H1 (cell line): Measurements from ENCODE around the gene TNS1. TPM values are rescaled to one million over a fixed set of nuclear protein-coding genes. Genes with fewer than 3 reads are reported as not detected.

ENCODE experiments used
- CTCF ChIA-PET: fragments of 300-600 bp; sonication (Branson Sonifier 250); formaldehyde crosslinking; loops from one replicate; lab custom pipeline; 2021; ENCODE audit not compliant: partially characterized antibody; lab: Charles Lee
- POLR2A ChIA-PET: fragments of 300-600 bp; sonication (Branson Sonifier 250); formaldehyde crosslinking; loops from one replicate; lab custom pipeline; 2021; ENCODE audit warnings: inconsistent platforms; ENCODE audit not compliant: partially characterized antibody; lab: Charles Lee
- DNase-seq, 2 experiments: peaks; one replicate each; pipeline versions ENCODE4 v3.0.0 to v3.0.0-alpha.2; 2010 to 2022; ENCODE audit warnings: low spot score in 2 of 2, low read depth in 1 of 2, mixed read lengths in 1 of 2
- FAIRE-seq: peaks from 2 replicates; lab custom pipeline; 2011; peaks lifted over from hg19 to GRCh38; lab: Jason Lieb, UNC
- H2AFZ ChIP-seq: 2 replicates; pipeline ENCODE4 v1.8.1; 2012; ENCODE audit warnings: low read length, inconsistent platforms
- H2AK5ac ChIP-seq: 2 replicates; pipeline ENCODE4 v1.6.1; 2013; ENCODE audit warnings: low read depth, low read length
- H2BK120ac ChIP-seq: replicated peaks from 2 replicates; pipeline ENCODE3; 2013; ENCODE audit warnings: low read depth, low read length, inconsistent platforms
- H2BK12ac ChIP-seq: 2 replicates; pipeline ENCODE4 v1.6.1; 2013; ENCODE audit warnings: low read depth, low read length
- H2BK15ac ChIP-seq: 2 replicates; pipeline ENCODE4 v1.6.1; 2013; ENCODE audit warnings: low read length
- H2BK20ac ChIP-seq: 2 replicates; pipeline ENCODE4 v1.6.1; 2013; ENCODE audit warnings: low read length
- H2BK5ac ChIP-seq: 2 replicates; pipeline ENCODE4 v1.6.1; 2013; ENCODE audit warnings: low read depth, low read length
- H3K14ac ChIP-seq: 2 replicates; pipeline ENCODE4 v1.6.1; 2013; ENCODE audit warnings: inconsistent platforms; ENCODE audit not compliant: insufficient read length
- H3K18ac ChIP-seq: 2 replicates; pipeline ENCODE4 v1.6.1; 2013; ENCODE audit warnings: low read length; ENCODE audit errors: extremely low read depth
- H3K23ac ChIP-seq: 2 replicates; pipeline ENCODE4 v1.6.1; 2013; ENCODE audit warnings: inconsistent platforms; ENCODE audit not compliant: insufficient read length
- H3K23me2 ChIP-seq: 2 replicates; pipeline ENCODE4 v1.6.1; 2013; ENCODE audit warnings: low read depth, low read length
- H3K27ac ChIP-seq: 2 replicates; pipeline ENCODE4 v1.6.1; 2011; ENCODE audit warnings: low read depth, low read length, inconsistent platforms
- H3K27me3 ChIP-seq, 4 experiments: replicated peaks in 1 of 4; 1 replicate in 1 of 4; 2 replicates in 3 of 4; pipeline versions ENCODE4 v1.6.1 to v1.8.1; 2011 to 2013; ENCODE audit warnings: low read length in 3 of 4, mild to moderate bottlenecking in 3 of 4, inconsistent platforms in 2 of 4, mixed read lengths in 2 of 4, moderate library complexity in 1 of 4; ENCODE audit not compliant: control insufficient read depth in 3 of 4, insufficient read depth in 3 of 4; ENCODE audit errors: extremely low read depth in 1 of 4
- H3K36me3 ChIP-seq, 4 experiments: 2 replicates each; pipeline versions ENCODE4 v1.6.1 to v1.8.1; 2011 to 2013; ENCODE audit warnings: mild to moderate bottlenecking in 4 of 4, low read length in 3 of 4, moderate library complexity in 2 of 4, control low read depth in 1 of 4, inconsistent platforms in 1 of 4; ENCODE audit not compliant: insufficient read depth in 4 of 4, control insufficient read depth in 2 of 4
- H3K4ac ChIP-seq: replicated peaks from 2 replicates; pipeline ENCODE3; 2013; ENCODE audit warnings: low read length, low read depth, mixed read lengths, inconsistent platforms; ENCODE audit not compliant: insufficient read length
- H3K4me1 ChIP-seq, 4 experiments: replicated peaks in 1 of 4; 1 replicate in 1 of 4; 2 replicates in 3 of 4; pipeline versions ENCODE4 v1.6.1 to v1.8.1; 2011 to 2013; ENCODE audit warnings: low read length in 3 of 4, inconsistent platforms in 2 of 4, mixed read lengths in 1 of 4; ENCODE audit not compliant: insufficient read depth in 4 of 4, control insufficient read depth in 3 of 4
- H3K4me2 ChIP-seq, 2 experiments: 2 replicates each; pipeline versions ENCODE4 v1.6.1 to v1.8.1; 2011 to 2013; ENCODE audit warnings: low read depth in 2 of 2, low read length in 2 of 2, control low read depth in 1 of 2, inconsistent platforms in 1 of 2, mild to moderate bottlenecking in 1 of 2; ENCODE audit not compliant: insufficient read depth in 1 of 2
- H3K4me3 ChIP-seq, 4 experiments: fragments of 200-600, 300-600 bp in 1 of 4; sonication (generic), shearing (Covaris generic), sonication (Bioruptor Twin) in 1 of 4; 2 replicates each; pipeline versions ENCODE4 v1.5.1 to v1.8.1; 2011 to 2016; ENCODE audit warnings: low read length in 4 of 4, low read depth in 3 of 4, control low read depth in 2 of 4, inconsistent platforms in 2 of 4, mild to moderate bottlenecking in 2 of 4, mixed read lengths in 1 of 4, moderate library complexity in 1 of 4; ENCODE audit not compliant: insufficient read depth in 2 of 4; ENCODE audit errors: extremely low read depth in 1 of 4
- H3K56ac ChIP-seq: replicated peaks from 2 replicates; pipeline ENCODE3; 2013; ENCODE audit warnings: low read depth, mild to moderate bottlenecking, mixed read lengths, low read length, inconsistent platforms; ENCODE audit not compliant: insufficient read length
- H3K79me1 ChIP-seq: 2 replicates; pipeline ENCODE4 v1.6.1; 2013; ENCODE audit warnings: low read depth, low read length, control low read depth
- H3K79me2 ChIP-seq, 2 experiments: 2 replicates each; pipeline versions ENCODE4 v1.6.1 to v1.8.1; 2012 to 2013; ENCODE audit warnings: low read length in 2 of 2, mild to moderate bottlenecking in 2 of 2, inconsistent platforms in 1 of 2; ENCODE audit not compliant: insufficient read depth in 2 of 2, control insufficient read depth in 1 of 2
- H3K9ac ChIP-seq, 4 experiments: replicated peaks in 1 of 4; 1 replicate in 1 of 4; 2 replicates in 3 of 4; pipeline versions ENCODE4 v1.6.1 to v1.8.1; 2011 to 2013; ENCODE audit warnings: low read depth in 3 of 4, low read length in 3 of 4, control low read depth in 2 of 4, mild to moderate bottlenecking in 2 of 4, moderate library complexity in 2 of 4, inconsistent platforms in 1 of 4; ENCODE audit errors: extremely low read depth in 1 of 4
- H3K9me3 ChIP-seq, 2 experiments: 2 replicates each; pipeline versions ENCODE4 v1.6.1 to v1.8.1; 2012 to 2013; ENCODE audit warnings: mild to moderate bottlenecking in 2 of 2, moderate library complexity in 2 of 2, control low read depth in 1 of 2, inconsistent platforms in 1 of 2, low read depth in 1 of 2, low read length in 1 of 2, mixed read lengths in 1 of 2; ENCODE audit not compliant: insufficient read depth in 2 of 2
- H4K20me1 ChIP-seq, 2 experiments: replicated peaks in 1 of 2; 2 replicates each; pipeline versions ENCODE3 to v1.8.1; 2011 to 2013; ENCODE audit warnings: inconsistent platforms in 2 of 2, low read length in 2 of 2, mild to moderate bottlenecking in 1 of 2; ENCODE audit not compliant: insufficient read depth in 2 of 2, control insufficient read depth in 1 of 2
- H4K5ac ChIP-seq: 2 replicates; pipeline ENCODE4 v1.6.1; 2013; ENCODE audit warnings: low read length, low read depth, mixed read lengths, inconsistent platforms; ENCODE audit not compliant: insufficient read length
- H4K8ac ChIP-seq: 2 replicates; pipeline ENCODE4 v1.8.0; 2013; ENCODE audit warnings: mild to moderate bottlenecking, moderate library complexity, low read length, inconsistent platforms; ENCODE audit not compliant: insufficient read depth; ENCODE audit errors: extremely low read depth
- H4K91ac ChIP-seq: replicated peaks from 2 replicates; pipeline ENCODE3; 2013; ENCODE audit warnings: low read length, mixed read lengths, inconsistent platforms; ENCODE audit not compliant: insufficient read length
- CEBPB ChIP-seq: IDR thresholded peaks from 2 replicates; pipeline ENCODE4 v1.6.1; 2012; ENCODE audit warnings: low read depth, low read length
- HDAC2 ChIP-seq, 2 experiments: fragments of 300-600 bp in 1 of 2; sonication (generic) in 1 of 2; IDR thresholded peaks; 2 replicates each; pipeline ENCODE4 v1.6.1; 2011 to 2012; ENCODE audit warnings: low read depth in 2 of 2, low read length in 2 of 2, mild to moderate bottlenecking in 2 of 2, moderate library complexity in 2 of 2, borderline replicate concordance in 1 of 2, inconsistent platforms in 1 of 2
- HDAC6 ChIP-seq: IDR thresholded peaks from one replicate; pipeline ENCODE4 v1.7.1; 2012; ENCODE audit warnings: low read depth, mild to moderate bottlenecking, inconsistent platforms, low read length, moderate library complexity
- KDM1A ChIP-seq: fragments of 200-600, 300-600 bp; sonication (generic); IDR thresholded peaks from 2 replicates; pipeline ENCODE4 v1.7.1; 2016; ENCODE audit warnings: mild to moderate bottlenecking, low read length, borderline replicate concordance
- SAP30 ChIP-seq: fragments of 300-600 bp; sonication (generic); IDR thresholded peaks from 2 replicates; pipeline ENCODE4 v1.7.1; 2012; ENCODE audit warnings: low read length, moderate library complexity, mild to moderate bottlenecking, inconsistent platforms; ENCODE audit not compliant: insufficient read depth, insufficient replicate concordance
- SP2 ChIP-seq: IDR thresholded peaks from 2 replicates; pipeline ENCODE4 v1.6.1; 2012; ENCODE audit warnings: mild to moderate bottlenecking, low read length, inconsistent platforms
- WGBS, 2 experiments: shearing (Covaris generic) in 1 of 2; methylation state at CpG; one replicate each; pipeline versions ENCODE4 v1.1.6 to v1.1.7; 2013 to 2015; ENCODE audit warnings: low lambda C conversion rate in 2 of 2, mixed read lengths in 2 of 2, inconsistent platforms in 1 of 2, low coverage in 1 of 2, missing lambda C conversion rate in 1 of 2; ENCODE audit not compliant: insufficient replicate concordance in 2 of 2, insufficient coverage in 1 of 2, insufficient read length in 1 of 2; ENCODE audit errors: extremely low coverage in 1 of 2, missing lambda C conversion rate in 1 of 2; 5-methylcytosine and 5-hydroxymethylcytosine counted together
- polyA plus RNA-seq, 7 experiments: library from polyadenylated mRNA; depleted of rRNA in 3 of 7; stranded (reverse) in 5 of 7; unstranded in 2 of 7; fragments of >200 nt in 5 of 7; fragments of 200-250 nt in 2 of 7; gene quantifications; 1 replicate in 5 of 7; 2 replicates in 1 of 7; 4 replicates in 1 of 7; pipeline versions ENCODE4 v1.2.1 to v1.2.3, GENCODE V29; 2011 to 2013; ENCODE audit warnings: missing spikeins in 2 of 7, mixed read lengths in 2 of 7
- total RNA-seq: library from RNA; stranded (reverse); fragmentation: NEBNext Ultra II Directional; extraction: Animal tissue kit (Norgen Biotek cat#: 25700); gene quantifications from 2 replicates; pipeline ENCODE4 v1.2.1, GENCODE V29; 2021

TNS1 gene
- total and polyA plus RNA-seq, 2 of the 8 experiments (the other 6 are each of a cell fraction or from before 2014, with no cell fraction given): 1.5 to 5.1 TPM

- Histone ChIP-seq H2BK12ac (no peak overlapping the region), H3K36me3 (no peaks in the 10 kb centered on the region), H2AK5ac (no peak overlapping the region), H3K23ac (no peak overlapping the region), H3K56ac (no peak overlapping the region), H3K9me3 (no peaks in the 10 kb centered on the region), H4K91ac (no peak overlapping the region), H2BK15ac (no peak overlapping the region), H3K14ac (no peak overlapping the region), H3K79me1 (no peaks in the 10 kb centered on the region), H2AFZ (no peak overlapping the region), H3K4ac (no peak overlapping the region), H3K9ac (no peak overlapping the region), H2BK5ac (no peak overlapping the region; the same call in 1 of the 2 replicates), H3K23me2 (no peaks in the 10 kb centered on the region), H3K4me3 (no peak overlapping the region), H2BK20ac (no peak overlapping the region), H4K20me1 (no peaks in the 10 kb centered on the region), H3K4me1 (peaks cover 0 to 9% (median under 1%) of the 10 kb centered on the region in 4 experiments; a peak in 4 of 7 replicates), H4K5ac (no peak overlapping the region), H2BK120ac (no peak overlapping the region), H4K8ac (no peak overlapping the region), H3K27me3 (no peaks in the 10 kb centered on the region), H3K27ac (no peak overlapping the region), H3K79me2 (no peaks in the 10 kb centered on the region), H3K18ac (no peak overlapping the region), H3K4me2 (no peak overlapping the region)
- 87% methylated on average over 8 of the region's 8 CpGs; no CpG with 5 or more reads in 1 of the 2 experiments for WGBS, 2 experiments
- ChIA-PET CTCF (interaction anchor here (1.2 to 19.5 kb wide), 8 partner anchors 10 to 196 kb away, joined by 3 to 759 read pairs (median 10); no protein-coding TSS in a partner anchor), POLR2A (interaction anchor here (0.7 to 1.3 kb wide), 2 partner anchors 9 to 15 kb away, joined by 3 read pairs; no protein-coding TSS in a partner anchor)
- DNase-seq (no peak), FAIRE-seq (no peak)
- TF ChIP-seq HDAC2 (IDR thresholded peaks at IDR 0.05; ENCODE audit: borderline replicate concordance in 1 of 2, low read depth in 2 of 2, low read length in 2 of 2) (no peak), KDM1A (no peak), CEBPB (no peak), SP2 (no peak), HDAC6 (no peak), SAP30 (no peak)
Observed at GRCh38 chr2:217877866-217878265, 124.9 kb downstream of the TNS1 start.
